NCI-H82 treated with DMSO at 0.1 percent for 48 hours (cell line): ENCODE measurements around the gene LRRC8D.

Experiments
- DNase-seq: peaks from one replicate; lab custom pipeline; 2025; ENCODE audit not compliant: unreplicated experiment; lab: John Stamatoyannopoulos, UW

Gene LRRC8D

GRCh38 chr1:89865498-89866382, 44.9 kb downstream of the LRRC8D start:
- no peak for DNase-seq

- DNase-seq = no peak
Observed at GRCh38 chr1:89866568-89866967, 45.7 kb downstream of the LRRC8D start.

GRCh38 chr1:89870998-89871397, 50.2 kb downstream of the LRRC8D start:
- DNase-seq = no peak

GRCh38 chr1:89871768-89872473, 51.1 kb downstream of the LRRC8D start:
- DNase-seq = no peak

GRCh38 chr1:89872567-89872966, 51.7 kb downstream of the LRRC8D start:
- DNase-seq = no peak

- DNase-seq = no peak
Observed at GRCh38 chr1:89873288-89873687, 52.5 kb downstream of the LRRC8D start.

GRCh38 chr1:89873770-89874169, 52.9 kb downstream of the LRRC8D start:
- DNase-seq = no peak

- no peak for DNase-seq
Observed at GRCh38 chr1:89876463-89876862, 55.6 kb downstream of the LRRC8D start.

GRCh38 chr1:89877756-89878155, 56.9 kb downstream of the LRRC8D start:
- no peak for DNase-seq

- no peak for DNase-seq
Observed at GRCh38 chr1:89878256-89878655, 57.4 kb downstream of the LRRC8D start.

GRCh38 chr1:89880679-89881078, 59.8 kb downstream of the LRRC8D start:
- DNase-seq = no peak

- no peak for DNase-seq
Observed at GRCh38 chr1:89881415-89882058, 60.7 kb downstream of the LRRC8D start.

GRCh38 chr1:89882348-89883029, 61.7 kb downstream of the LRRC8D start:
- no peak for DNase-seq

GRCh38 chr1:89883030-89883379, 62.2 kb downstream of the LRRC8D start:
- DNase-seq = no peak

- no peak for DNase-seq
Observed at GRCh38 chr1:89884718-89885596, 64.1 kb downstream of the LRRC8D start.

- DNase-seq = no peak
Observed at GRCh38 chr1:89887270-89887669, 66.4 kb downstream of the LRRC8D start.

GRCh38 chr1:89887713-89888112, 66.9 kb downstream of the LRRC8D start:
- no peak for DNase-seq

GRCh38 chr1:89888480-89889322, 67.9 kb downstream of the LRRC8D start:
- DNase-seq = no peak

GRCh38 chr1:89889323-89889615, 68.4 kb downstream of the LRRC8D start:
- no peak for DNase-seq
